Tibial nerve (tissue), 3 donors: ENCODE data around the gene TBCD.

Experiments
- POLR2A ChIP-seq, 2 donors: fragments of 450-650 bp; IDR thresholded peaks; one replicate each; pipeline ENCODE4 v1.6.1; 2017; ENCODE audit warnings: antibody characterized with exemption in 2 of 2, mild to moderate bottlenecking in 2 of 2, moderate library complexity in 2 of 2
- TF ChIP-seq, protein P1 (sequence below), 5 experiments: fragments of 200-600 bp in 3 of 5; fragments of 450-650 bp in 2 of 5; sonication (generic) in 3 of 5; IDR thresholded peaks; one replicate each; pipeline ENCODE4 v1.5.1; 2016 to 2019; ENCODE audit warnings: antibody characterized with exemption in 5 of 5, mild to moderate bottlenecking in 3 of 5, moderate library complexity in 2 of 5

DNA sequence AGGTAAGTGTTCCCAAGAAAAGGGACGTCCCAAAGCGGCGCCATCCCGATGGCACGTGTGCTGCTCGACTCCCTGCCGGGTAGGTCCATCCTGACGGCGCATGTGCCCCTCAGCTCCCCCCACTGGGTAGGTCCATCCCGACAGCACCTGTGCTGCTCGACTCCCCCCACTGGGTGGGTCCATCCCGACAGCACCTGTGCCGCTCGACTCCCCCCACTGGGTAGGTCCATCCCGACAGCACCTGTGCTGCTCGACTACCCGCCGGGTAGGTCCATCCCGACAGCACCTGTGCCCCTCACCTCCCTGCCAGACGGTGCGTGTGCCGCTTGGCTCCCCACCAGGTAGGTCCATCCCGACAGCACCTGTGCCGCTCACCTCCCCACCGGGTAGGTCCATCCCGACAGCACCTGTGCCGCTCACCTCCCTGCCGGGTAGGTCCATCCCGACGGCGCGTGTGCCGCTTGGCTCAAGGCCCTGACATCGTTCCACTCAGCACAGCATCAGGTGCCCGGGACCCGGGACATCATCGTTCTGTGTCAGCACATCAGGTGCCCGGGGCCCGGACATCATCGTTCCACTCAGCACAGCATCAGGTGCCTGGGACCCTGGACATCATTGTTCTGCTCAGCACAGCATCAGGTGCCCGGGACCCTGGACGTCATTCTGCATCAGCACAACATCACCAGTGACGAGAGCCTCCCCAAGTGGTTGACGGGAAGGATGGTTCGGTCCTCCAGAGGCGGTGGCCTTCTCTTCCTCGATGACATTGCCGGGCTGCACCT is 22.2 kb upstream of the TBCD start:
- TF ChIP-seq POLR2A (IDR thresholded peaks at IDR 0.05): no peak
- TF ChIP-seq, protein P1, sequence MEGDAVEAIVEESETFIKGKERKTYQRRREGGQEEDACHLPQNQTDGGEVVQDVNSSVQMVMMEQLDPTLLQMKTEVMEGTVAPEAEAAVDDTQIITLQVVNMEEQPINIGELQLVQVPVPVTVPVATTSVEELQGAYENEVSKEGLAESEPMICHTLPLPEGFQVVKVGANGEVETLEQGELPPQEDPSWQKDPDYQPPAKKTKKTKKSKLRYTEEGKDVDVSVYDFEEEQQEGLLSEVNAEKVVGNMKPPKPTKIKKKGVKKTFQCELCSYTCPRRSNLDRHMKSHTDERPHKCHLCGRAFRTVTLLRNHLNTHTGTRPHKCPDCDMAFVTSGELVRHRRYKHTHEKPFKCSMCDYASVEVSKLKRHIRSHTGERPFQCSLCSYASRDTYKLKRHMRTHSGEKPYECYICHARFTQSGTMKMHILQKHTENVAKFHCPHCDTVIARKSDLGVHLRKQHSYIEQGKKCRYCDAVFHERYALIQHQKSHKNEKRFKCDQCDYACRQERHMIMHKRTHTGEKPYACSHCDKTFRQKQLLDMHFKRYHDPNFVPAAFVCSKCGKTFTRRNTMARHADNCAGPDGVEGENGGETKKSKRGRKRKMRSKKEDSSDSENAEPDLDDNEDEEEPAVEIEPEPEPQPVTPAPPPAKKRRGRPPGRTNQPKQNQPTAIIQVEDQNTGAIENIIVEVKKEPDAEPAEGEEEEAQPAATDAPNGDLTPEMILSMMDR (IDR thresholded peaks at IDR 0.05): no peak
